ENCODE data around the gene MDK. TPM values are rescaled to one million over a fixed set of nuclear protein-coding genes. Genes with fewer than 3 reads are reported as not detected.

The MDK gene
- total RNA-seq, 1 donor from 2014 or later = 2.0 TPM

Other genes with a start within 250 kb of the MDK start
- gene CREB3L1, start 104.0 kb upstream of the MDK start, total RNA-seq = 0.30 TPM
- 13.0 TPM for gene DGKZ, start 34.2 kb upstream of the MDK start, total RNA-seq
- not detected for gene CHRM4, start 10.1 kb downstream of the MDK start, total RNA-seq
- 14.7 TPM for gene AMBRA1, start 212.4 kb downstream of the MDK start, total RNA-seq
- 2.8 TPM for gene HARBI1, start 235.6 kb downstream of the MDK start, total RNA-seq
- gene ATG13, start 235.9 kb downstream of the MDK start, total RNA-seq = 43.0 TPM

All from left lobe of liver (tissue), 1 donor.